Measurements from ENCODE around the gene VRK1.

The VRK1 gene

DNA sequence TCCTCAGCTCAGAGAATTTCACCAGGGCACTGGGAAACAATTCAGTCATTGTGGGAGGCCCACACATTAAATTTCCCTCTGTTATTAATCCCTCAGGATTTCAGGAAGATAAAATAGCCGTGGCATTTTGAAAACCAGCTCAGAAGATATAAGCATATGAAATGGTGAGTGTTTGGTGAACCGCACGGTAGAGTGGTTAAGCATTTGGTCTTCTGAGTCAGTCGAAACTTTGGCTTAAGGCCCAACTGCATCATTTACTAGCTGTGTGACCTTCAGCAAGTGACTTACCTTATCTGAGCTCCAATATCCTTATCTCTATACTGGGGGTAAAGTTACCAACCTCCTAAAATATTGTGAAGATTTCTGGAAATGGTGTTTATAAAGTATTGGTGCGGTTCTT is 5.2 kb upstream of the VRK1 start:
- no peak for DNase-seq

- DNase-seq: no peak
Measured at GRCh38 chr14:96792591-96792990, 4.6 kb upstream of the VRK1 start.

DNA sequence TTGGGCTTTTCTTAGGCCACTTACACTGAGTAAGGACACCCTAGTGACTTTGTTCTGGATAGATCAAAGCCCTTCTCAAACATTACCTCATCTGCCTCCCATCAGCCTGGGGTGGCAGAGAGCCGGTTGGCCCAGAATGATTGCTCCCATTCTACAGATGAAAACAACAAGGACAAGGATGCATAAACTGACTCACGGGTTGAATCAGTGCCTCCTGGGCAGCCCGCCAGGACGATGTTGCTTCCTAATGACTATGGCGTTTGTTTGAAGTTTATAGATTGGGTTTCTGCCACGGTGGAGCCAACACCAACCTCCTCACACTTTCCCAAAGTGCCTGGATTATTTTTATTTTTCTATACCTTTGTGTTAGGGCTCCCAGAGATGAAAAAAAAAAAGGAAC is 3.6 kb upstream of the VRK1 start:
- no peak for DNase-seq

GRCh38 chr14:96795109-96795828 is 1.9 kb upstream of the VRK1 start:
- no peak for DNase-seq

GRCh38 chr14:96797582-96798349 is 584 bp downstream of the VRK1 start:
- no peak for DNase-seq

DNA sequence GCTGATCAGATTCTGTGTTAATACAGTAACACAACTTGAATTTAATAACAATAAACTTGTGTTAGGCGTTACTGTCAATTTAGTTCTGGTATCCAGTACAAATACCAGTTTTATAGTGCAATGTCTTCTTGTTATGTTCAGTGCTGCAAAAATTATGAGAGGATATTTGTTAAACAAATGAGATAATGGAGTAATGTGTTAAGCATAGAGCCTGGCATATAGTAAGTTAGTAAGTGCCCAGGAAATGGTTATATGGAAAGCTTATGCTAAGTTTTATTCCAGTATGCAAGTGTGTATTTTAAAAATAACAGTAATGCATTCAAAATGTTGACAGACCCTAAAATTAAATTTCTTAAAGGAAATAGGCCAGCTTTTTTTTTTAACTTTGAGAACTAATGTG is 1.8 kb downstream of the VRK1 start:
- no peak for DNase-seq

- no peak for DNase-seq
Measured at GRCh38 chr14:96799489-96800054, 2.4 kb downstream of the VRK1 start.

GRCh38 chr14:96801931-96802330 is 4.7 kb downstream of the VRK1 start:
- no peak for DNase-seq

GRCh38 chr14:96802963-96803362 is 5.8 kb downstream of the VRK1 start:
- no peak for DNase-seq

DNA sequence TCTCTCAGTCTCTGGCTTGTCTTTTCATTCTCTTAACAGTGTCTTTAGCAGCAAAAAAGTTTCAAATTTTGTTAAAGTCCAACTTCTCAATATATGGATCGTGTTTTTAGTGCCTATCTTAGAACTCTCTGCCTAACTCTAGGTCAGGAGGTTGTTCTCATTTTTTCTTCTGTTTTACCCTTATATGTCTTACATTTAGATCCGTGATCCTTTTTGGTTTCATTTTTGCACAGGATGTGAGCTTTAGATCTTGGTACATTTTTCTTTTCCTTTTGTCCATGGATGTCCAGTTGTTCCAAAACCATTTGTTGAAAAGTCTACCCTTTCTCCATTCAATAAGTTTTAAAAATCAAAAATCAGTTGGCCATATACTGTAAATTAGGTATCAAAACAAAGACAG is 6.8 kb downstream of the VRK1 start:
- DNase-seq: no peak

- DNase-seq: no peak
Measured at GRCh38 chr14:96804895-96805294, 7.7 kb downstream of the VRK1 start.

DNA sequence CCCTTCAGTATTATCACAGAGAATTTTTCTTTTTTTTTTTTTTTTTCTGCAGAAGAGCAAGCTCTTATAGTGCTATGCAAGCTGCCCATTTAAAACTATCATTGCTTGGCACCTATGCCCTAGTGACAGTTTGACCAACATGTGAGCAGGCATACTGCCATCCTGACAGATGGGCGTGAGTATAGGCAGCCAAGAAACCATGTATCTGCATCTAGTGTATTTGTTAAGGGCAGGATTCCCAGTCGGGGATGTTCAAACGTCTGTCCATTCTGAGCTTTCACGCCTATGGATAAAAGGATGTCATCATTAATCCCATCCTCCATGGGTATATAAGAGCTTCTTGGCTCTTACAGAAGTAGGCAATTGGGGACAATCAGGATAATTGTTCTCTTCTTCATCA is 8.8 kb downstream of the VRK1 start:
- no peak for DNase-seq

GRCh38 chr14:96806836-96807235 is 9.7 kb downstream of the VRK1 start:
- no peak for DNase-seq

- no peak for DNase-seq
Measured at GRCh38 chr14:96808619-96809406, 11.6 kb downstream of the VRK1 start.

DNA sequence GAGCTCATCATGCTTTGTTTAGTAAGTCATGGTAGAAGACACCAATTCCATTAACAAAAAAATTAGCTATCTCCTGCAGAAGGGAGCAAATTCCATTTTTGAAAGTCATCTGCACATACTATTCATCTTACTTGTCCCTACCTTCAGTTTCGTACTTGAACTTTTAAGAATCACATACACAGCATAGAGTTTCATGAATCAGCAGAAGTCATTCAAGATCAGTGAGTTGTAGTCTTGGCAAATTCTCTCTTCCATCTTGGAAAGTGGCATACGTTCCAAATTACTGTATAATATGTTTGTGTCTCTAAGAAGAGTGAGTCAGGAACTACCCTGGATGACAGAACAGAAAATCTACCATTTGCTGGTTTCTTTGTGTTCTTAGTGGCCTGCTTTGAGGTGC is 14.1 kb downstream of the VRK1 start:
- no peak for DNase-seq

DNA sequence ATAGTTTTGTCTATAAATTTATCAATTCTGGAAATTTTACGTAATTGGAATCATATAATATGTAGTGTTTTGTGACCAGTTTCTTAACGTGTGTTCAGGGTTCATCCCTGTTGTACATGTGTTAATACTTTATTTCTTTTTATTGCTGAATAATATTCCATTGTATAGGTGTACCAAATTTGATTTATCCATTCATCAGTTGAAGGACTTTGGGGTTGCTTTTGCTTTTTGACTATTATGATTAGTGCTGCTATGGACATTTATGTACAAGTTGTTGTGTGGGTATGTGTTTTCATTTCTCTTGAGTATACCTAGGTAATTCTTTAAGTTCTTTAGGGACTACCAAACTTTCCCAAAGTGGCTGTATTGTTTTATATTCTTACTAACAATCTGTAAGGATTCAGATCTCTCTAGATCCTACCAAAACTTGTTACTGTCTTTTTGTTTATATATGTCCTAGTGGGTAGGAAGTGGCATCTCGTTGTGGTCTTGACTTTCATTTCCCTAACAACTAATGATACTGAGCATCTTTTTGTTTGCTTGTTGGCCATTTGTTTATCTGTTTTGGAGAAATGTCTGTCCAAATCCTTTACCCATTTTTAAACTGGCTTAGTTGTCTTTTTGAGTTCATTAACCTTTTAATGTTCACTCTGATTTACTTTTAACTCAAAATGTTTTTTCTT is 14.9 kb downstream of the VRK1 start:
- no peak for DNase-seq

DNA sequence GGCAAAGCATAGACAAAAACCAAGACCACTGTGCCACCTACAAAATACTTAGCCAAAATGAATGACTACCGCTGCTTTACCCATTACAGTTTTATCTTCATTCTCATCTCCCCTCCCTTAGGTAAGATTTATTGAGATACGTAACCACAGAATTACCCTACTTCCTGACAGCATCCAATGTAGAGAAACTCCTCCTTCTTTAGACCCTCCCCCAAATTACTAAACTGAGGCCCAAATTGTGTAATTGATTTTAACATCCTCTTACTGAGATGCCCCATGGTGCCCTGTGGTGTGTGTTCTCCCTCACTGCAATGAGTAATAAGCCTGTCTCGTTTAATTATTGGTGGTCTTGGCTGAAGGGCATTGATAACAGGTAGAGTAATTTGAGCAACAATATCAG is 19.1 kb downstream of the VRK1 start:
- DNase-seq: no peak

- DNase-seq: no peak
Measured at GRCh38 chr14:96817750-96818666, 20.8 kb downstream of the VRK1 start.

DNA sequence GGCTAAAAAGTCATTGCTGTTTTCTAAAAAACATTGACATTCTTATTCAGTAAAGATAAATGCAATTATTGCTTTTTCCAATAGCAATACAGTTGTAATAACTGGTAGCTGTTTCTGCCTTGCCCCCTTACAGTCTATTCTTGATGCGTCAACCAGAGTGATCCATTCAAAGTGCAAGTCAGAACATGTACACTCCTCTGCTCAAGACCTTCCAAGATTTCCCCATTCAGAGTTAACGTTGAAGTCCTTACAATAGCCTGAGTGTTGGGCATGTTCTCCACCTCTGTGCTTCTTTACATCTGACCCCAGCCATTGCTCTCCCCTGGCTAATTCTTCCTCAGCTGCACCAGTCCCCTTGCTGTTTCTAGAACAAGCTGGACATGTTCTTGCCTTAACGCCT is 24.3 kb downstream of the VRK1 start:
- no peak for DNase-seq

- no peak for DNase-seq
Measured at GRCh38 chr14:96823652-96824051, 26.5 kb downstream of the VRK1 start.

- DNase-seq: no peak
Measured at GRCh38 chr14:96824283-96824682, 27.1 kb downstream of the VRK1 start.

DNA sequence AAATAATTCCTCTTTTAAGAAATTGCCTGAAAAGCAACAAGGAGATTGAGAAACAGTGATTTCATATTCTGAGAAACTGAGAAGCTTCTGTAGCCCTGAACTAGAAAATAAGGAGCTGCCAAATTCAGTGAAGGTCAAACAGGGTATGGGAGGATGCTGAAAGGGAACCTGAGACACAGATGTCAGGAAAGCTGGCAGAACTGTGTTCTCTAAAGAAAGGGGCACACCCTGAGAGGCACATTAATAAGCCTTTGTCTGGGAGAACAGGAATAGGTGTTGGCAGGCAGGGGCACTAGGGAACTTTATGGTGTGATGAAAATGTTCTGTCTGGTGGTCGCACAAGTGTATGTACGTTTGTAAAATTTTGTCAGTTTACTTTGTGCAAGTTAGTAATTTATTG is 29.6 kb downstream of the VRK1 start:
- DNase-seq: no peak
